HG03097 (cell line): ENCODE data around the gene LRFN2.

Experiments
- ATAC-seq: cut with Tn5 transposase; IDR thresholded peaks from one replicate; pipeline ENCODE4 v1.9.1; 2021; ENCODE audit not compliant: unreplicated experiment, low FRiP score

LRFN2 gene

DNA sequence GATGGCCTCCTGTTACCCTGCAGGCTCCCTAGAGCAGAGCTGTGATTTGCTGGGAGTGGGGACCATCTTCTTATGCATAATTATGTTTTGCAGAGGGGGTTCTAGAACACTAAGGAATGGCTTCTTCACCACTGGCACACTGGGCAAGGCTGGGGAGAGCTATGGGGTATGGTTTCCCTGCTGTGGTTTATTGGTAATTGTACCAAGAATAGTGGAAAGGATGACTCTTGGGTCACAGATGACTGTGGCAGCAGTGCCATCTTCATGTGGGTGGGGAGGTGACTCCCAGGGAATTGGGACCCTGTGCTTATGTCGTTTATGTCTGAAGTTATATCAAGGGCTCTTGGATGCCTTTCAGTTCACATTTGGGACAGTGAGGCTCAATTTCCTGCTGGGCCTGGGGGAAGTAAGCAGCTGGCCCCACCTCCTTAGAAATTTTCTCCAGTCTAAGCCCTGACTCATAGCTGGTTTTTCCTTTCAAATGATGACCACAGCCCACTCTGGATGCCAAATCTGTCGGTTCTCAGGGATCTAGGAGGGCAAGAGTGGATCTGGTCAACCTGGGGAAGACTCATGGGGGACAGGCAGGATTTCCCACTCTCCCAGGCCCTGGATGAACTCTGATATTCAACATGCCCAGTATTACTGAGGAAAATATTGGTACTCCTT is 230.8 kb downstream of the LRFN2 start:
- no peak for ATAC-seq

DNA sequence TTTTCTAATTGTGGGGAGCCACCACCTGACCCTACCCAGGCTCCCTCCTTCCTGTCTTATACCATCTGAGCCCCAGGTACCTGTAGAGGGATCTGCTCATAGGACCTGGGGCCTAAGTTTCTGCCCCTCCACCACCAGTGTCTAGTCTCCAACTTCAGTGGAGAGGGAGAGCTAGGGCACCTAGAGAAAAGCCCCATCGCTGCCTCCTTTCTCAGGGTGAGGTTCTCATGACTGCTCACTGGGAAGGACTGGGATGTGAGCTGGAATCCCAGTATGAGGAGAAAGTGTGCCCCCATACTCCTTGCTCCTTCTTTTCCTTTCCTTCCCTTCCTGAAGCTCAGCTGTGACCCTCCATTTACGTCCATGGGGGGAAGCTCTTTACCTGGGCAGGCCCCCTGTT is 231.6 kb downstream of the LRFN2 start:
- no peak for ATAC-seq

GRCh38 chr6:40355066-40355465 is 232.1 kb downstream of the LRFN2 start:
- no peak for ATAC-seq

DNA sequence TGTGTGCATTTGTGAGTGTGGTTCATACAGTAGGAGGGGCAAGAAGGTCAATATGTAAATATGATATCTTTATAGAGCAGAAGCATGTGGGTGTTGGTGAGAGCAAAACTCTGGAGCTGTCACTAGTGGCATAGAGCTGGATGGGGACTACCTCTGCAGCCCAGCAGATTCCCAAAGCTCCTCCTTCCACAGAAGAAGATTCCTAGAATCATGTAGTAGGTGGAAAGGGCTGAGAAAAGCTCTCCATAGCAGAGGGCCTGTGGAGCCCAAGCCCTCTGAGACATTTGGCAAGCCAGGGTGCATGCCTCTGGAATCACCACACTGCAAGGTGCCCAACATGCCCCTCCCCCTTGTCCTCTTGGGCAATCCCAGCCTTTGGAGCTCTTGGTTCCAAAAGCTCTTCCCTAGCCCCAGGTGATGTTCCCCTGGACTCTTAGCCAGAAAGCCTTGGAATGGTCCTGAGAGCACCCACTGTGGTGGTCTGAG is 233.2 kb downstream of the LRFN2 start:
- no peak for ATAC-seq

GRCh38 chr6:40353197-40353966 is 233.8 kb downstream of the LRFN2 start:
- ATAC-seq = no peak

- no peak for ATAC-seq
Measured at GRCh38 chr6:40352527-40353170, 234.5 kb downstream of the LRFN2 start.

GRCh38 chr6:40352006-40352405 is 235.2 kb downstream of the LRFN2 start:
- no peak for ATAC-seq

DNA sequence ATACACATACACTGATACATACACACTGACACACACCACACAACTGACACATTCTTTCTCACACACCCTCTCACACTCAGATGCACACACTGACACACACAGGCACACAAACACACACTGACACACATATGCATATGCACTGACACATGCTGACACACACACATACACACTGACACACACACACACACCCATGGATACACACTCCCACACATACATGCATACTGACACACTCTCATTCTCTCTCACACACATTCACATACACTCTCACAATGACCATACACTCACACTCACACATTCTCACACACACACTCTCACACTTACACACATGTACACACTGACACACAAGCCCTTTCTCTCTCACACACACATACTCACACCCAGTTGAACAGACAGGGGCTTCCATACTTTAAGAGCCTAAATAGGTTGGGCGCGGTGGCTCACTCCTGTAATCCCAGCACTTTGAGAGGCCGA is 236.4 kb downstream of the LRFN2 start:
- ATAC-seq = no peak

GRCh38 chr6:40349901-40350746 is 237.0 kb downstream of the LRFN2 start:
- no peak for ATAC-seq

DNA sequence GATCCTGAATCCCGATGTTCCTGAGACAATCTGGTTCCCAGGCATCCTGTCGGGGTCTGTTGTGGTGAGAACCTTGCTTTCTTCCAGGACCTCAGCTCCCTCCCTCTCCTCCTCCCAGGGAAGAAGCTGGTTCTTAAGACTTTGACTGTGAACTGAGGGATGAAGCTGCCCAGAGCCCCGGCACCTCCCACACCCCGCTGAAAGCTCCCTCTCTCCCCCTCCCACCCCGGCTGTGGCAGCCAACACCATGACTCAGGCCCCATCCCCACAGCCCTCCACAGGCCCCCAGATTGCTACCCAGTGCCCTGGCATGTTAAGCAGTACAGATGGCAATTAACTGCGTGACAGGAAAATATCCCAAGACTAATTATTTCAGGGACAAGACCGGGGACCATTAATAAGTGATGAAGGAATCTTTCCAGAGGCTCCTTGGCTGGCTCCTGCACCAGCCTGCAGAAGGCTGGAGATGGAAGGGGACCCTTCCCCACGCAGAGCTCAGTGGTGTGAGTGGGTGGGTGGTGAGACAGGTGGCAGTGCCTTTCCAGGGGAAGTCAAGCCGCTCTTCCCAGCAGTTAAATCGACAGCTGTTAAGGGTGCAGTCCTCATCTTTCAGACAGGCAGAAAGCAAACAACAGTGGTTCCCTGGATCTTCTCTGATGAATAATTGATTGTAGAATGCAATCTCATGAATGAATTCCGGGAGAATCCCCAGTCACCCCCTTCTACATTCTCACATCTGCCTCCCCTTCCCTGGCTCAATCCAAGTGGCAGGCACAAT is 237.9 kb downstream of the LRFN2 start:
- ATAC-seq = no peak

DNA sequence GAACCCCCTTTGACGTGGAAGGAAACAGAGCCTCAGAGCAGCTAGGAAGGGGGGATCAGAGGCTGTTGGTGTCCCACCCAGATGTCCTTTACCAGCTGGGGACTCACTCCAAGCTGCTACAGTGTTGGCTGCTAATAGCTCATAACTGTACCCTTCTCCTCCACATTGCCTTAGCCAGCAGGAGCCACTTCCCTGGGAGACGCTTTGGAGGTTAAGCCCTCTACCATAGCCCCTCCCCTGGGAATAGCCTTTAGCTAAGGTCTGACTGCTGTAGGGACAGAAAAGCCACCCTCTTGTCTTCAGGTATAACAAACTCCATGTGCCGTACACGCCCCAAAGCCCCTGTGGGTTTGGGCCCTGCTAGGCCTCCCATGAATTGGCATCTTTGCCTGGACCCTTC is 238.6 kb downstream of the LRFN2 start:
- no peak for ATAC-seq

DNA sequence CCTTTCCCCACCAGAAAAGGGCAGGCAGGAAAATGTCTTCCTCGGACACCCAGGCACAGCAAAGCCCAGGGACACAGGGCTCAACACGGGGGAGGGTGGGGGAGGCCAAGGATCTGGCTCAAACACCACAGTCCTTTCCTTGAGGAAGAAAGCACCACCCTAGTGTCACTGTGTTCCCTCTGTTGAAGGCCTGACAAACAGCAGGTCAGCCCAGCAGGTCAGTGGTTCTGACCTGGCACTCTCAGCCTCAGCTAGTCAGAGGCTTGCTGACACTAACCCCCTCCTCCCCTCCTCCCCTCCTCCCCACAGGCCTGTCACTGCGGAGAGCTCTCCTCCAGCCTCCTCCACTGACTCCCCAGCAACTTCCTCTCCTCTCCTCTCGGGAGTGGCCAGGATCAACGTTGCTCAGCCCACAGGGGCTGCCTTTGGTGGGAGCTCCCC is 239.6 kb downstream of the LRFN2 start:
- no peak for ATAC-seq

DNA sequence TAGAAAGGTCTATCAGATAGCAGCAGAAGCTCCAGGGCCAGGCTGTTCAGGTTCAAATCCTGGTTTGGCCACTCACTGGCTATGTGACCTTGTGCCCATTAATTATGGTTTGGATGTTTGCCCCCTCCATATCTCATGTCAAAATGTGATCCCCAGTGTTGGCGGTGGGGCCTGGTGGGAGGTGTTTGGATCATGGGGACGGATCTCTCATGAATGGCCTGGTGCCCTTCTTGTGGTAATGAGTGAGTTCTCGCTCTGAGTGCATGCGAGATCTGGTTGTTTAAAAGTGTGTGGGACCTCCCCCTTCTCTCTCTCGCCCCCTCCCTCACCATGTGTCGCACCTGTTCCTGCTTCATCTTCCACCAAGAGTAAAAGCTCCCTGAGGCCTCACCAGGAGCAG is 240.9 kb downstream of the LRFN2 start:
- no peak for ATAC-seq

GRCh38 chr6:40344566-40345167 is 242.5 kb downstream of the LRFN2 start:
- ATAC-seq = no peak

- ATAC-seq = no peak
Measured at GRCh38 chr6:40343877-40344565, 243.1 kb downstream of the LRFN2 start.

DNA sequence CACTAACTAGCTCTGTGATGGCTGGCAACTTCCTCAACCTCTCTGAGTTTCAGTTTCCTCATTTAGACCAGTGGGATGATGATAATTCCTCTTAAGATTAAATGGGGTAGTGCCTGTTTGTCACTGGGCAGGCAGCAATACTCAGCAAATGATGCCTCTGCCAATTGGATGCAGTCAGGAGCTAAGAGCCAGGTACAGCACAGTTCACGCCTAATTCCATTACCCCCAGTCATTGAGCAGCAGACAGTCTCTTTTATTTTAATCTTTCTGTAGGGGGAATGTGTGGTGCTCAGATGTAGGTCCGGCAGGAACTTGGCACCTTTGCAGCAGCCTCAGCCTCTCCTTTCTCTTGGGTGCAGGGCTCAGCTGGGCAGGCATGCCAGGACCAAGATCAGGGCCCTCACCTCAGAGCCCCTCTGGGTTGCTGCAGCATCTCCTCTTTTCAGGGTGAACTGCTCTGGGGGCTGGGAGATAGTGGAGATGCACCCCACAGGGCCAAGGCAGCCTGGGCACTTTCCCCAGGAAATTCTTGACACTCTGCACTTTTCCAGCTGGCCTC is 243.8 kb downstream of the LRFN2 start:
- ATAC-seq = no peak

DNA sequence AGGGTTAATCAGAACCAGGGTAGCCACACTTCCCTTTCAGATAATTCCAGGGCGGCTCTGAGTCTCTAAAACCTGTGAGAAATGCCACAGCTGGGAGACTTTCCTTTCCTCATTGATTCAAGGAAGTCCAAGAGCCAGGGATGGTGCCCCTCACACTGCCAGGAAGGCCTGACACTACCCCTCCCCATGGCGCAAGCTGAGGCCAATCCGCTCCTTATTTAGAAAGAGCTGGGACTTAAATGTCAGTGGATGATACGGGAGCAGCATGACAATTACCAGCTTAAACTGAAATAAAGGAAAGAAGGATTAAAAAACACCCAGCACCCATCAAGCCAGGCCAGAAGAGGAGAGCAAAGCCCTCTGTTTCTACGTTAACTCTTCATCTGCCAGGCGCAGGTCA is 244.4 kb downstream of the LRFN2 start:
- ATAC-seq = no peak

- ATAC-seq = no peak
Measured at GRCh38 chr6:40341726-40342125, 245.4 kb downstream of the LRFN2 start.
